K562 (cell line): Measurements from ENCODE around the gene MYMX. TPM values are rescaled to one million over a fixed set of nuclear protein-coding genes. Genes with fewer than 3 reads are reported as not detected.

Source experiments
- ATAC-seq: fragments of 200-7000 bp; cut with Tn5 transposase; 3 replicates; pipeline ENCODE4 v1.9.1; 2020; ENCODE audit warnings: moderate library complexity
- BruUV-seq: library from RNA; stranded (reverse); fragments of 400-500 nt; replicated peaks from 2 replicates; lab custom pipeline; 2021; lab: Mats Ljungman, UMichigan
- CTCF ChIA-PET: fragments of 300-600 bp; formaldehyde crosslinking; extraction: SDS; loops from one replicate; lab custom pipeline; 2021; ENCODE audit warnings: low intra/inter-chr PET ratio; lab: Yijun Ruan, JAX
- POLR2A ChIA-PET: fragments of 300-600, 350-650 bp; sonication (Branson Sonifier 250); formaldehyde crosslinking; extraction: SDS; loops from one replicate; lab custom pipeline; 2021; ENCODE audit warnings: antibody characterized with exemption, inconsistent platforms; lab: Yijun Ruan, JAX
- DNase-seq, 4 experiments: peaks; one replicate each; pipeline versions ENCODE4 v3.0.0 to v3.0.0-alpha.2; 2011 to 2018; ENCODE audit warnings: low spot score in 3 of 4, mixed read lengths in 3 of 4; ENCODE audit errors: extremely low read depth in 1 of 4
- FAIRE-seq: peaks from 2 replicates; lab custom pipeline; 2011; peaks lifted over from hg19 to GRCh38; lab: Jason Lieb, UNC
- H2AFZ ChIP-seq: 2 replicates; pipeline ENCODE4 v1.6.0; 2011; ENCODE audit warnings: low read depth, low read length, control low read depth, inconsistent platforms
- H3K27ac ChIP-seq: fragments of 200-600 bp; 3 replicates; pipeline ENCODE4 v1.8.0; 2011; ENCODE audit warnings: low read depth, mild to moderate bottlenecking, control low read depth, inconsistent platforms, low read length, moderate library complexity, mixed read lengths; ENCODE audit errors: extremely low read depth
- H3K27me3 ChIP-seq, 2 experiments: fragments of 300-600 bp in 1 of 2; 2 replicates in 1 of 2; 3 replicates in 1 of 2; pipeline versions ENCODE4 v1.6.0 to v1.8.0; 2011; ENCODE audit warnings: inconsistent platforms in 2 of 2, low read length in 2 of 2, mild to moderate bottlenecking in 1 of 2, mixed read lengths in 1 of 2, moderate library complexity in 1 of 2; ENCODE audit not compliant: control insufficient read depth in 2 of 2, insufficient read depth in 2 of 2
- H3K36me3 ChIP-seq: fragments of 300-600 bp; 3 replicates; pipeline ENCODE4 v1.8.0; 2011; ENCODE audit warnings: mild to moderate bottlenecking, low read length, inconsistent platforms; ENCODE audit not compliant: control insufficient read depth, insufficient read depth
- H3K4me1 ChIP-seq, 2 experiments: fragments of 200-600 bp in 1 of 2; replicated peaks in 1 of 2; 2 replicates in 1 of 2; 3 replicates in 1 of 2; pipeline versions ENCODE4 v1.5.1 to v1.8.0; 2011; ENCODE audit warnings: inconsistent platforms in 2 of 2, low read length in 2 of 2, mild to moderate bottlenecking in 1 of 2, mixed read lengths in 1 of 2, moderate library complexity in 1 of 2; ENCODE audit not compliant: control insufficient read depth in 2 of 2, insufficient read depth in 2 of 2
- H3K4me2 ChIP-seq: 2 replicates; pipeline ENCODE4 v1.6.1; 2011; ENCODE audit warnings: low read length, control low read depth, inconsistent platforms, mixed read lengths; ENCODE audit not compliant: insufficient read depth
- H3K4me3 ChIP-seq: fragments of 200-600 bp; sonication (generic), shearing (Covaris generic); 2 replicates; pipeline ENCODE4 v1.5.1; 2016; ENCODE audit warnings: control low read depth, inconsistent platforms
- H3K79me2 ChIP-seq: fragments of 200-600 bp; 3 replicates; pipeline ENCODE4 v1.8.0; 2011; ENCODE audit warnings: low read length, inconsistent platforms; ENCODE audit not compliant: control insufficient read depth, insufficient read depth
- H3K9ac ChIP-seq, 2 experiments: 2 replicates each; pipeline versions ENCODE4 v1.6.0 to v1.6.1; 2011; ENCODE audit warnings: low read depth in 2 of 2, low read length in 2 of 2, control low read depth in 1 of 2, inconsistent platforms in 1 of 2, mild to moderate bottlenecking in 1 of 2, mixed read lengths in 1 of 2; ENCODE audit not compliant: insufficient read depth in 1 of 2
- H3K9me1 ChIP-seq: one replicate; pipeline ENCODE4 v1.6.0; 2011; ENCODE audit warnings: inconsistent platforms, mild to moderate bottlenecking, low read length, moderate library complexity; ENCODE audit not compliant: control insufficient read depth, insufficient read depth
- H3K9me3 ChIP-seq: replicated peaks from 2 replicates; pipeline ENCODE4 v1.5.1; 2011; ENCODE audit warnings: low read depth, low read length, inconsistent platforms; ENCODE audit not compliant: control insufficient read depth, insufficient read depth
- H4K20me1 ChIP-seq: replicated peaks from 2 replicates; pipeline ENCODE4 v1.6.1; 2011; ENCODE audit warnings: low read length, inconsistent platforms, mixed read lengths; ENCODE audit not compliant: control insufficient read depth, insufficient read depth
- BMI1 ChIP-seq: fragments of 150-350 bp; IDR thresholded peaks from 2 replicates; pipeline ENCODE4 v1.6.1; 2014; ENCODE audit warnings: low read length
- CHD2 ChIP-seq: IDR thresholded peaks from 2 replicates; pipeline ENCODE4 v1.6.1; 2011; ENCODE audit warnings: low read depth, low read length
- CREB1 ChIP-seq, 2 experiments: sonication (generic) in 1 of 2; formaldehyde crosslinking in 1 of 2; IDR thresholded peaks; 2 replicates each; pipeline versions ENCODE4 v1.6.1 to v1.8.0; 2012 to 2022; ENCODE audit warnings: inconsistent platforms in 1 of 2, mild to moderate bottlenecking in 1 of 2, missing genetic modification reagents in 1 of 2, moderate library complexity in 1 of 2
- E2F4 ChIP-seq: sonication (generic); formaldehyde crosslinking; IDR thresholded peaks from 2 replicates; pipeline ENCODE4 v1.8.0; 2022; ENCODE audit warnings: mild to moderate bottlenecking, low read depth, missing genetic modification reagents
- HMGN3 ChIP-seq: IDR thresholded peaks from 2 replicates; pipeline ENCODE4 v1.6.1; 2011; ENCODE audit warnings: borderline replicate concordance, low read depth, mild to moderate bottlenecking, mixed read lengths, low read length; ENCODE audit not compliant: insufficient read length; ENCODE audit errors: extremely low read depth
- IFI16 ChIP-seq: fragments of 250-450 bp; sonication (Bioruptor Pico); IDR thresholded peaks from 2 replicates; pipeline ENCODE4 v2.1.2; 2022; ENCODE audit warnings: mild to moderate bottlenecking, inconsistent platforms
- KAT7 ChIP-seq: sonication (generic); formaldehyde crosslinking; IDR thresholded peaks from 2 replicates; pipeline ENCODE4 v1.8.0; 2022; ENCODE audit warnings: missing genetic modification reagents, mild to moderate bottlenecking, borderline replicate concordance
- NR2C2 ChIP-seq, 2 experiments: fragments of 200-800 bp in 1 of 2; sonication (Bioruptor generic) in 1 of 2; sonication (generic) in 1 of 2; formaldehyde crosslinking in 1 of 2; IDR thresholded peaks; 2 replicates each; pipeline versions ENCODE4 v1.6.1 to v1.8.0; 2016 to 2022; ENCODE audit warnings: mild to moderate bottlenecking in 1 of 2, missing compliant biosample characterization in 1 of 2, missing genetic modification characterization in 1 of 2, missing genetic modification reagents in 1 of 2
- POLR2AphosphoS2 ChIP-seq: IDR thresholded peaks from 2 replicates; pipeline ENCODE4 v1.6.1; 2012; ENCODE audit warnings: low read length, improper control_type of control experiment
- SMAD1 ChIP-seq: fragments of 150-350 bp; IDR thresholded peaks from 2 replicates; pipeline ENCODE4 v1.6.1; 2014; ENCODE audit warnings: low read length, low read depth; ENCODE audit not compliant: partially characterized antibody
- THRB ChIP-seq: fragments of 450-650 bp; formaldehyde crosslinking; conservative IDR thresholded peaks from 2 replicates; pipeline ENCODE4 v1.4.0; 2022; ENCODE audit warnings: mild to moderate bottlenecking, missing genetic modification characterization
- ZBTB7A ChIP-seq: IDR thresholded peaks from 2 replicates; pipeline ENCODE4 v1.6.1; 2011; ENCODE audit warnings: low read depth, mild to moderate bottlenecking, low read length, moderate library complexity, borderline replicate concordance; ENCODE audit not compliant: control insufficient read depth
- ZC3H11A ChIP-seq: IDR thresholded peaks from 2 replicates; pipeline ENCODE4 v1.6.1; 2012; ENCODE audit warnings: low read depth, low read length, improper control_type of control experiment
- ZC3H4 ChIP-seq: sonication (generic); formaldehyde crosslinking; IDR thresholded peaks from 2 replicates; pipeline ENCODE4 v1.9.0; 2021; ENCODE audit warnings: missing genetic modification reagents, borderline replicate concordance
- ZFPM2 ChIP-seq: fragments of 250-450 bp; sonication (Bioruptor Pico); IDR thresholded peaks from 2 replicates; pipeline ENCODE4 v1.5.1; 2022; ENCODE audit warnings: mild to moderate bottlenecking
- ZNF551 ChIP-seq: fragments of 250-450 bp; sonication (Bioruptor Pico); IDR thresholded peaks from 2 replicates; pipeline ENCODE4 v1.5.0; 2021; ENCODE audit warnings: mild to moderate bottlenecking, moderate library complexity
- WGBS: fragments of 100-300 bp; shearing (Covaris generic); methylation state at CpG from one replicate; pipeline ENCODE4 v1.1.6; 2016; ENCODE audit warnings: low coverage, mixed read lengths; ENCODE audit not compliant: insufficient coverage; ENCODE audit errors: missing lambda C conversion rate; 5-methylcytosine and 5-hydroxymethylcytosine counted together
- in situ Hi-C: fragments of 300-500 bp; cut with MboI; formaldehyde crosslinking; loops from 4 replicates; pipeline ENCODE4 v1.15.0; 2018; ENCODE audit warnings: inconsistent platforms, mixed read lengths
- intact Hi-C: fragments of 100-400 bp; cut with micrococcal nuclease; formaldehyde crosslinking; loops from 2 replicates; pipeline ENCODE4 v1.14.2; 2022
- polyA plus RNA-seq, 8 experiments: library from polyadenylated mRNA; depleted of rRNA in 4 of 8; stranded (reverse) in 5 of 8; unstranded in 3 of 8; fragments of >200 nt; fragmentation: Nextera tagmentation in 2 of 8; fragmentation: Illumina TruSeq in 1 of 8; extraction: Ambion mirVana in 2 of 8; extraction: Trizol in 1 of 8; gene quantifications; 2 replicates each; pipeline versions ENCODE4 v1.2.1 to v1.2.3, GENCODE V29; 2011 to 2014; ENCODE audit warnings: inconsistent platforms in 1 of 8, missing spikeins in 1 of 8
- total RNA-seq, 7 experiments: library from RNA; depleted of rRNA in 6 of 7; stranded (reverse); fragments of >200 nt in 6 of 7; fragmentation: Illumina TruSeq in 2 of 7; extraction: Trizol in 2 of 7; gene quantifications; 2 replicates each; pipeline versions ENCODE4 v1.2.1 to v1.2.3, GENCODE V29; 2011 to 2021; ENCODE audit warnings: low replicate concordance in 1 of 7

Gene MYMX
- total and polyA plus RNA-seq, 9 of the 15 experiments (the other 6 are each of a cell fraction or from before 2014, with no cell fraction given) = 0.12 TPM; not detected in 8

GRCh38 chr6:44254191-44255104, 37.7 kb downstream of the MYMX start:
- Histone ChIP-seq H3K27ac (peak overlapping the region; percentile 93; the same call in 2 of the 3 replicates), H3K9me3 (no peaks in the 10 kb centered on the region), H3K4me2 (peak overlapping the region; percentile 89), H3K27me3 (no peaks in the 10 kb centered on the region), H3K36me3 (peaks cover 82% of the 10 kb centered on the region), H4K20me1 (peaks cover 68% of the 10 kb centered on the region), H3K79me2 (peaks cover 53% of the 10 kb centered on the region), H3K4me1 (peaks cover 38 to 49% of the 10 kb centered on the region in 2 experiments), H3K9me1 (peaks cover 24% of the 10 kb centered on the region), H3K4me3 (no peak overlapping the region), H3K9ac (peak overlapping the region in 1 of 2 experiments; percentile 32; a peak in 1 of 4 replicates), H2AFZ (no peak overlapping the region)
- ChIA-PET CTCF (interaction anchor here (0.8 to 1.5 kb wide), 3 partner anchors 12 to 158 kb away, joined by 3 to 7 read pairs (median 5); no protein-coding TSS in a partner anchor), POLR2A (interaction anchor here (0.5 to 3.2 kb wide), 26 partner anchors 8 to 623 kb away, joined by 3 to 144 read pairs (median 4); partner anchors contain the start of genes AARS2, HSP90AB1 and SLC29A1)
- WGBS = 76% methylated on average over 12 of the region's 12 CpGs
- DNase-seq = peak in 2 of 4 experiments; percentile 45 to 54
- peak; percentile 4 for ATAC-seq
- FAIRE-seq = no peak
- intact Hi-C loops = no loop called here
- in situ Hi-C loops = no loop called here
- BruUV-seq = no TSS peak
- 0 out of 2 replicates have a peak, but pooled peaks have one; percentile 11 for TF ChIP-seq E2F4
- peak; percentile 45 for TF ChIP-seq HMGN3
- no peak for TF ChIP-seq BMI1
- TF ChIP-seq KAT7 (CRISPR knock-in tag) = no peak; the same call in 1 of the 2 replicates
- peak; percentile 13; the same call in 1 of the 2 replicates for TF ChIP-seq ZNF551
- peak; percentile 78; the same call in 1 of the 2 replicates for TF ChIP-seq ZC3H4
- peak; percentile 26; the same call in 1 of the 2 replicates for TF ChIP-seq CREB1 (IDR thresholded peaks at IDR 0.05)
- no peak for TF ChIP-seq CREB1 (CRISPR knock-in tag; IDR thresholded peaks at IDR 0.05)
- peak; percentile 20 for TF ChIP-seq SMAD1
- no peak for TF ChIP-seq IFI16 (CRISPR knock-in tag)
- peak; percentile 44; the same call in 1 of the 2 replicates for TF ChIP-seq CHD2
- peak; percentile 48; the same call in 1 of the 2 replicates for TF ChIP-seq ZBTB7A
- 0 out of 2 replicates have a peak, but pooled peaks have one; percentile 32 for TF ChIP-seq ZC3H11A
- TF ChIP-seq ZFPM2 (CRISPR knock-in tag) = 0 out of 2 replicates have a peak, but pooled peaks have one; percentile 3
- TF ChIP-seq THRB (CRISPR knock-in tag) = peak; percentile 88
- TF ChIP-seq POLR2AphosphoS2 = peak; percentile 97
- TF ChIP-seq NR2C2 (CRISPR knock-in tag; IDR thresholded peaks at IDR 0.05) = 0 out of 2 replicates have a peak, but pooled peaks have one; percentile 13
- TF ChIP-seq NR2C2 (tag; IDR thresholded peaks at IDR 0.05) = no peak
